Activated CD4-positive, CD25-positive, alpha-beta regulatory T cell (primary cell): ENCODE data around the gene SRRD.
"Not testable (repeated sequence)": the region's sequence is repeated elsewhere in the genome, so short reads cannot be mapped to it uniquely, and the experiment has no call there.

Experiments used
- DNase-seq, 4 experiments: peaks; one replicate each; lab custom pipeline; 2025; lab: John Stamatoyannopoulos, UW

SRRD gene

GRCh38 chr22:26483439-26484359, at the start of gene SRRD, which contains the start of gene HPS4:
Gene SRRD (plus strand): TSS chr22:26483877. CDS start chr22:26483891, 14 bp downstream.
Gene HPS4 (minus strand): TSS chr22:26483783. CDS start chr22:26481762, 2,021 bp downstream.
- DNase-seq = peak; percentile 77 to 91 (median 84)

GRCh38 chr22:26435327-26436093, 48.2 kb upstream of the SRRD start:
- DNase-seq = no peak

DNA sequence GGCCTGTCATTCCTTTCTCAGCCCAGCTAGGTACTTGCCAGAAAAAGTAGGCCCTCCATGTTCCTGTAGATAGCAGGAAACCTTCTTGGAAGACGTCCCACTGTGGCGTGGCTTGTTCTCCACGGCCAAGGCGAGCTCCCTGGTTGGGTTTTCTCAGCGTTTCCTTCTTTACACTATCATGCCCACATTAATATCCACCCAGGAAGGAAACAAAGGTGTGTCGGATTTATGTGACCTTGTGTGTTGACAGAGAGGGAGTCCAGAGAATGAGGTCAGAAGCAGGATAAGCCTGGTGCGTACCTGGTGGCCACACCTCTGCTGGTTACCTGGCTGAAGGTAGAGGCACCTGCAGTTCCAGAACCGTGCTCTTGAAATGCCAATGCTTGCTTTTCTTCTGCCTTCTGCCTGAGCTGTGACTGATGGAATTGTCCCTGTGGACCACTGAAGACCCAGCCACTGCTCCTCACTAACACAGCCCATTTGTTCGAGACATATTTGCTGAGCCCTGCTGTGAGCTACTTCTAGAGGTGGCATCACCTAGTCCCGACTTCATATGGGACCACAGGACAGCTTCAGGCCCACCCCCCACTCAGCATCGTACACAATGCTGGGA, 46.7 kb upstream of the SRRD start:
- DNase-seq = no peak

DNA sequence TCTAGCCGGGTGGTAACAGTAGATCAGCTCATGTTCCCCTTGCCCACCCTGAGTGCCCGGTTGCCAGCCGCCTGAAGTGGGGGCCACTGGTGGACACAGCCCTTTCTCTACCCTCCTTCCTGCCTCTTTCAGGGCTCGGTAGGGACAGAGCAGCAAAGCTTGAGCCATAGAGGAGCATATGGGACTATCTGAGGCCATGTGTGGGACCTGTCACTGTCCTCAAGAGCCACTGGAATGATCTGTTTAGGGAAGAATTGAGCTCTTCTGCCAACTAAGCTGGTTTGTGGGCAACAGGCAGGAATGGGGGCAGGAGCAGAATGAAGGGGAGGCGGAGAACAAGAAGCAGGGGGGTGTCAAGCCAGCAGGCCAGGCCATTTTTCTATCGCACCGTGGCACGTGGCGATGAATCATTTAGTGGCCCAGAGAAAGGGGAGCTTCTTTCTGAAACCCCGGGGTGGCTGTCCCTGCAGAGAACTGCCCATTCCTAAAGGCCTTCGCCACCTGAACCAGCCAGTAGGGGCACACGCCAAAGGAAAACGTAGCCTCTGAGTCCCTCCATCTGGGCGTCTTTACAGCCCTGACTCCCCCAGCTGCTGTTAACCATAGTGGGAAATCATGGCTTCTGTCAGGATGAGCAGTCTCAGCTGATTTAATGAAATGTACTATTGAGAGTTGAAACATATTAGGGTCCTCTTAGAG, 45.8 kb upstream of the SRRD start:
- no peak for DNase-seq

DNA sequence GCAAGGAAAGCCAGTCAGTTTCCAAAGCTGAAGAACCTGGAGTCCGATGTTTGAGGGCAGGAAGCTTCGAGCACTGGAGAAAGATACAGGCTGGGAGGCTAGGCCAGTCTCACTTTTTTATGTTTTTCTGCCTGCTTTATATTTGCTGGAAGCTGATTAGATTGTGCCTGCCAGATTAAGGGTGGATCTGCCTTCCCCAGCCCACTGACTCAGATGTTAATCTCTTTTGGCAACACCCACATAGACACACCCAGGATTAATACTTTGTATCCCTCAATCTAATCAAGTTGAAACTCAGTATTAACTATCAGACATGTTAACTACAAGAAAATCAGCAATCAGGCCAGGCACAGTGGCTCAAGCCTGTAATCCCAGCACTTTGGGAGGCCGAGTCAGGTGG, 44.9 kb upstream of the SRRD start:
- DNase-seq = not testable (repeated sequence)

DNA sequence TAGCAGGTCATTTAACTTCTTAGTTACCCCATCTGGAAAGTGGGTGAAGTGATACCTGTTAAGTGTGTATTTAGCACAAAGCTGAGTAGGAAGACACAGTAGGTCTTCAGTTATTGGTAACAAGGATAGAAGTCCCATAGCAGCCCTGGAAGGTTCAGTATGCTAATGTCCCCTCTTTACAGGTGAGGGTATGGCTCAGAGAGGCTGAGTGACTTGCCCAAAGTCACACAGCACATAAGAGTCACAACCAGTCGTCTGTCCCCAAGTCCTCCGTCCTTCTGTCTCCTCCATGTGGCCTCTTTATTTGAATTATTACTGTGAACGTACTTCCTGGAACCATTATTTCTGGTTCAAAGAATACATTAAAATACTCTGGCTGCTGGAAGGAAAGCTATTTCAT, 44.1 kb upstream of the SRRD start:
- no peak for DNase-seq

- no peak for DNase-seq
Observed at GRCh38 chr22:26442086-26442756, 41.5 kb upstream of the SRRD start.

DNA sequence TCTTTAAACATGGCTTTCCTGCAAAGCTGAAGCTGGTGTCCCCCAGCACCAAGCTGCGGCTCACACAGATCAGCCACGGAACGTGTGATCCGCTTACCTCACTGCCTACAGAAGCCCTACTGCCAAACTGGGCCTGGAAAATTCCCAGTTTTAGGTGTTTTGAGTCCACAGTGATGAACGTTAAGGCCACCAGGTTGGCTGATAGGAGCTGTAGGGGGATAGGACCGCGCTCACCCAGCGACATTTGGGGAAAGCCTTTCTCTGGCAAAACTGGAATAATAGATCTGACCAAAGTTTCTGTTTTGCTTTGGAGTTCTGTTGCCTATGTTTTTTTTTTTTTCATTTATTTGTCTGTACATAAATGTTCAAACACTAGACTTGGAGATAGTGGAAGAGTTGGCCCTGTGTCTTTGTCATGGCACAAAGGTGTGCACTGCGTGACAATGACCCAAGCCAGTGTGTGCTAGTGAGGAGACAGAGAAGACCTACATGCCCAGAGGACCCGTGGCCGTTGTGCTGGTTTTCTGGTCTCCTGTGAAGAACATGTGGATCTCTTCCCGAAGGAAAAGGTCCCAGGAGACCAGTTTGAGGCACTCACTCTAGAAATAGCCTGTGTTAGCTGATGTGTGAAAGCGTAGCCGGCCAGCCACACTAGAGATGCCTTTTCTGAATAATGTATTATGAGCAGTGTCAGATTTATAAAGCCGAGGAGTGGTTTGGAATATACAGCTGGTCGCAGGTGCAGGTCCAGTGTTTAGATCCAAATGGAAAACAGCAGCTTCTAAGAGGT, 39.6 kb upstream of the SRRD start:
- no peak for DNase-seq

GRCh38 chr22:26444777-26445176, 38.9 kb upstream of the SRRD start:
- DNase-seq = no peak

- DNase-seq = no peak
Observed at GRCh38 chr22:26445577-26446275, 38.0 kb upstream of the SRRD start.

- DNase-seq = no peak
Observed at GRCh38 chr22:26446808-26447515, 36.7 kb upstream of the SRRD start.

DNA sequence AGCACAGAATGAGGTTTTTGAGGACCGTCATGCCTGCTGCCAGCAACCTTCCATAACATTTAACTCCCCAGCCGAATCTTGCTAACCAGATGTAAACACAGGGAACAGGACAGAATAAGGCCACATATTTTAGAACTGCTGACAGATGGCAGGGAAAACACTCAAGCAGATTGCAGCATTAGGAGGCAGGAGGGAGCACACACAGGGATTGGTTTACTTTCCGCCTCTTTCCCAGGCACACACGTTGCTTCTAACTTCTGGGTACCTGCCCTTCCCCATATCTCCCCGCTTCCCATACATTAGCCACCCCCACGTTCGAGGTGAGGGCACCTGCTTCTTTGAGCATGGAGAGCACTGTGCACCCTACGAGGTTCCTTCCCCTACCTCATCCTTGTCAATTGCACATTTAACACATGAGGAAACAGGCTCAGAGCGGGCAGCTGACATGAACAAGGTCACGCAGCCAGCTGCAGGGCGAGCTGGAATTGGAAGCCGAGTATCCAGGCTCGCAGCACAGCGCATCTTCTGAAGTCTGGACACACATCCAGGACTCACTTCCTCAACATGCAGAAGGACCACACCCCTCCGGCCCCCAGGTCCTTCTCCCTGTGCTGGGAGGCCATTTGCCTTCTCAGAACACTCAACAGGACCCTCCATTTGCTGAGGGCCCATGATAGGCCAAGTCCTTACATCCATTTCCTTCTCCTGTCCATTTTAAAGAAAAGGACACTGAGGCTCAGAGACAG, 35.9 kb upstream of the SRRD start:
- DNase-seq = no peak

GRCh38 chr22:26448334-26448733, 35.3 kb upstream of the SRRD start:
- DNase-seq = no peak

DNA sequence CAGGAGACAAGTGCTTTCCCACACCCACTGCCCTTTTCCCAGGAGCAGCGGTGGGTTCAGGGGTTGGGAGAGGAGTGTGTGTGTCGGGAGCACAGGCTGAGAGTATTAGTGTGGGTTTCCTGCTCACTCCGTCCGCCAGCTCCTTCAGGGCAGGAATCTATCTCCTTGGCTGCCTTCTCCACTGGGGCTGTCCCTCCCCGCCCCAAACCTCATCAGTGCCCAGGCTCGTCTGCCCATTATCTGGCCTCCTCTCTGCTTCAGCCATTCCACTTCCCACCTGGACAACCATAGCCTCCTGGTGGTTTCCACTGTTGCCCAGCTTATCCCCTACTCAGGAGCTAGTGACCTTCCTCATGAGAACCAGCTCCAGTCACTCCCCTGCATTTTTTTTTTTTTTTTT, 34.7 kb upstream of the SRRD start:
- DNase-seq = no peak

GRCh38 chr22:26450453-26451185, 33.1 kb upstream of the SRRD start:
- DNase-seq = no peak

DNA sequence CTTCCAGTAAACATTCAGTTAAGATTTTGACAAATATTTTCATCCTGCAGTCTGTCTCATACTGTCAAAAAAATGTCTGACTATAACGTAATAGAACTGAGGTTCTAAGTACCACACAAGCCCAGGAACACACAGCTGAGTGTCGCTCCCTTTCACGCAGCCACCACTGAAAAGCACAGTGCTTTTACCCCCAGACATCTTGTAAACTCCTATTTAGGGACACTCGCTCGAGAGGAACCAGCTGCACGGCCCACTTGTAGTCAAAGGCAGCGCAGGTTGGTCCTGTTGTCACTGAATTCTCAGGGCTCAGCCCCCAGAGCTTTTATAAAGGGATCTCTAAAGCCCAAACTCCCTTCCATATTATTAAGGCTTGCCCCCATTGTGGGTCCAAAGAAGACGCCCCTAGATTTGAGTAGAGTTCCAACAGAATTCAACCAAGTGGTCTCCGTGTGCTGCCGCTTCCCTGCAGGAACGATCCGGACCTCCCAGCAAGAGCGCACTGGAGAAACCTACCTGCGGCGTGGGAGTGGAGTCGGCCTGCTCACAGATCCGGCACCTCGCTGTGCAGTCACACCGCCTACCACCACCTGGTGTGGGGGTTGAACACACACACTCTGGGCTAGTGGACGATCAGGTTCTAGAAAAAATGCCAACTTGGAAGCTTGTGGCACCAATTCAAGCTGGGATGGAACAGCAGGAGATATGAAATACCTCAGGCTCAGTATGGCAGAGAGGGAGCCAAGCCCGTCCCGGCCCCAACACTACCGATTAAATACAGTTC, 31.3 kb upstream of the SRRD start:
- no peak for DNase-seq

GRCh38 chr22:26453216-26453615, 30.5 kb upstream of the SRRD start:
- DNase-seq = no peak
